ENCODE measurements around the gene PTGFRN. TPM values are rescaled to one million over a fixed set of nuclear protein-coding genes. Genes with fewer than 3 reads are reported as not detected.

PTGFRN gene
- total RNA-seq, 4 donors from 2014 or later: 64.5 to 92.0 (median 83.9) TPM

GRCh38 chr1:116891396-116892079 lies 18.2 kb upstream of the PTGFRN start:
- no peaks in the 10 kb centered on the region for H3K36me3 ChIP-seq
- no peak for TF ChIP-seq EP300 (IDR thresholded peaks at IDR 0.05)
- no peak for TF ChIP-seq CTCF (IDR thresholded peaks at IDR 0.05)
- TF ChIP-seq POLR2AphosphoS5 (IDR thresholded peaks at IDR 0.05): peak in 1 of 3 donors; percentile 9
- no peak for TF ChIP-seq POLR2A (IDR thresholded peaks at IDR 0.05)
- no peak for DNase-seq (ENCODE audit: low spot score in 2 of 2)
- 44% methylated on average over 5 of the region's 5 CpGs for WGBS
- H3K27me3 ChIP-seq: no peaks in the 10 kb centered on the region
- peaks cover 10% of the 10 kb centered on the region for H3K4me1 ChIP-seq
- no peak overlapping the region for H3K27ac ChIP-seq
- H3K9me3 ChIP-seq: no peaks in the 10 kb centered on the region
- H3K4me3 ChIP-seq: no peak overlapping the region

DNA sequence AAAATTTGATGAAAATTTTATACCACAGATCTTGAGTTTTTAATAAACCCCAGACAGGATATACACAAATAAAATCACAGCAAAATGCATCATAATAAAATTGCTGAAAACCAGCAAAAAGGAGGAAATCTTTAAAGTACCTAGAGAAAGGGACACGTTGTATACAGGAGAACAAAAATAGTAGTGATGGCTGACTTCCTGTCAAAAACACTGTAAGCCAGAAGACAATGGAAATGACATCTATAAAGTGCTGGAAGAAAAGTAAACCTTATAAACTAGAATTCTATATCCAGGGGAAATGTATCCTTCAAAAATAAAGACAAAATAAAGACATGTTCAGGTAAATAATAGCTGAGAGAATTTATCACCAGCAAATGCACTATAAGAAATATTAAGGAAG lies 14.6 kb upstream of the PTGFRN start:
- H3K27me3 ChIP-seq: no peaks in the 10 kb centered on the region
- no peaks in the 10 kb centered on the region for H3K36me3 ChIP-seq
- no peaks in the 10 kb centered on the region for H3K9me3 ChIP-seq
- H3K27ac ChIP-seq: no peak overlapping the region
- H3K4me1 ChIP-seq: peaks cover 10% of the 10 kb centered on the region
- TF ChIP-seq POLR2AphosphoS5 (IDR thresholded peaks at IDR 0.05) (no peak), CTCF (IDR thresholded peaks at IDR 0.05) (no peak), POLR2A (IDR thresholded peaks at IDR 0.05) (no peak), EP300 (IDR thresholded peaks at IDR 0.05) (no peak)
- no peak for DNase-seq (ENCODE audit: low spot score in 2 of 2)
- no peak overlapping the region for H3K4me3 ChIP-seq
- WGBS: 81% methylated on average over 1 of the region's 1 CpG

GRCh38 chr1:116899529-116899928 lies 10.2 kb upstream of the PTGFRN start:
- Histone ChIP-seq H3K27me3 (no peaks in the 10 kb centered on the region), H3K36me3 (no peaks in the 10 kb centered on the region), H3K9me3 (no peaks in the 10 kb centered on the region), H3K27ac (no peak overlapping the region), H3K4me1 (no peaks in the 10 kb centered on the region), H3K4me3 (no peak overlapping the region)
- no peak for DNase-seq (ENCODE audit: low spot score in 2 of 2)
- TF ChIP-seq EP300 (IDR thresholded peaks at IDR 0.05) (no peak), POLR2A (IDR thresholded peaks at IDR 0.05) (no peak), CTCF (IDR thresholded peaks at IDR 0.05) (no peak), POLR2AphosphoS5 (IDR thresholded peaks at IDR 0.05) (no peak)

DNA sequence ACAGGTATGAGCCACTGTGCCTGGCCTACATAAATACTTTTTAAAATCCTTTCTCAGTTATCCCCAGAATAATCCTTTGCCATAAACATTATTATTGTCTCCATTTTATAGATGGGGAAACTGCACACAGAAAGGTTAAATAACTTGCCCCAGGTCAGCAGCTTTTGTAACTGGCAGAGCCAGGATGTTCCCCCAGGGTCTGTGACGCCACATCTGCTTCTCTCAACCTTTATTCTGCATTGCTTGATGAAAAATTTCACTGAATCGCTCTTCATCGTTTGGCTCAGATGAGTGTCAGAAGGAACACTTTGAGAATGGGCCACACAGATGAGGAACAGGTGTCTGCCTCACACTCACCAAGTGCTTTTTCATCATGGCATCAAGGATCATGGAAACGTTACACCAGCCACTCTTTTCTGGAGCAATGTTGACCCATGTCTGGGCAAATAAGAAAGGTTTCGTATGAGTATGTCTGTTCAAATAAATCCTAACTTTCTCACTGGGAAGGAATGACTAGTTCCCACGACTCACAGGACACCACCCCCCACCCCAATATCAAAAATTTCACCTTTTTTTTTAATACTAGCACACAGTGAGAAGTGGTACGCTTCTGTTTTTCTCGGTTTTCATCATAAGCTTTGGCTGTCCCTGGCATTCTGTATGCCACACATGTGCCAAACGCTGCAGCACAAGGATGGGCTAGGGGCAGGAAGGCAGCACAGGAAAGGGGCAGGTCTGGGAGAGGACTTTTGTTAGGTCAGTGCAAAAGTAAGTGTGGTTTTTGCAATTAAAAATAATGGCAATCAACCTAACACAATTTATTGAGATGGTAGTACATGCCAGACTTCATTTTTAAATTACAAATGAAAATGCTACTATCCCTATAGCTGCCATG lies 9.0 kb upstream of the PTGFRN start:
- Histone ChIP-seq H3K27me3 (no peaks in the 10 kb centered on the region), H3K9me3 (no peaks in the 10 kb centered on the region), H3K4me3 (no peak overlapping the region), H3K4me1 (peaks cover 3% of the 10 kb centered on the region), H3K36me3 (no peaks in the 10 kb centered on the region), H3K27ac (no peak overlapping the region)
- WGBS: 86% methylated on average over 9 of the region's 9 CpGs
- TF ChIP-seq EP300 (IDR thresholded peaks at IDR 0.05) (no peak), POLR2AphosphoS5 (IDR thresholded peaks at IDR 0.05) (no peak), CTCF (IDR thresholded peaks at IDR 0.05) (no peak)
- no peak for DNase-seq (ENCODE audit: low spot score in 2 of 2)

DNA sequence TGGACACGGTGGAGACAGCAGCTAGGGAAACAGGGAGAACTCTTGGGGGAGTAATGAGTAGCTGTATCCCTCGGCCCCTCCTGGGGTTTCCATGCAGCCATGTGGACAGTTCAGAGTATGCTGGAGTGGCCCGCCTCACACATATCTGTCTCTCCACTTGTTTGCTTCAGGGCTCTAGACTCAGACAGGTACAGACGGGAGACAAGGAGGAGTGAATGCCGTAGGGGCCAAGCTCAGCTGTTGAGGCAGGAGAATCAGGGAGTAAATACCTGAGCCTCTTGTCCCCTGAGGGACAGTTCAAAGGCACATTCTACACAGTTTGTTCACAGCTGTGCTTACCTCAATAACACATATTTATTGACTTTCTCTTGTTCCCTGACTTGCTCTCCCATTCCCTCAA lies 7.7 kb upstream of the PTGFRN start:
- Histone ChIP-seq H3K9me3 (no peaks in the 10 kb centered on the region), H3K4me3 (no peak overlapping the region), H3K27me3 (no peaks in the 10 kb centered on the region), H3K4me1 (peaks cover 3% of the 10 kb centered on the region), H3K27ac (no peak overlapping the region), H3K36me3 (no peaks in the 10 kb centered on the region)
- DNase-seq (ENCODE audit: low spot score in 2 of 2): peak in 1 of 2 donors; percentile 13
- WGBS: 57% methylated on average over 5 of the region's 5 CpGs
- TF ChIP-seq EP300 (IDR thresholded peaks at IDR 0.05) (no peak), CTCF (IDR thresholded peaks at IDR 0.05) (no peak), POLR2AphosphoS5 (IDR thresholded peaks at IDR 0.05) (no peak), POLR2A (IDR thresholded peaks at IDR 0.05) (no peak)
